K562 (cell line): ENCODE data around the gene HRH1. TPM values are rescaled to one million over a fixed set of nuclear protein-coding genes. Genes with fewer than 3 reads are reported as not detected.

Source experiments
- ATAC-seq: fragments of 200-7000 bp; cut with Tn5 transposase; 3 replicates; pipeline ENCODE4 v1.9.1; 2020; ENCODE audit warnings: moderate library complexity
- BruUV-seq: library from RNA; stranded (reverse); fragments of 400-500 nt; replicated peaks from 2 replicates; lab custom pipeline; 2021; lab: Mats Ljungman, UMichigan
- CTCF ChIA-PET: fragments of 300-600 bp; formaldehyde crosslinking; extraction: SDS; loops from one replicate; lab custom pipeline; 2021; ENCODE audit warnings: low intra/inter-chr PET ratio; lab: Yijun Ruan, JAX
- POLR2A ChIA-PET: fragments of 300-600, 350-650 bp; sonication (Branson Sonifier 250); formaldehyde crosslinking; extraction: SDS; loops from one replicate; lab custom pipeline; 2021; ENCODE audit warnings: antibody characterized with exemption, inconsistent platforms; lab: Yijun Ruan, JAX
- DNase-seq, 4 experiments: peaks; one replicate each; pipeline versions ENCODE4 v3.0.0 to v3.0.0-alpha.2; 2011 to 2018; ENCODE audit warnings: low spot score in 3 of 4, mixed read lengths in 3 of 4; ENCODE audit errors: extremely low read depth in 1 of 4
- FAIRE-seq: peaks from 2 replicates; lab custom pipeline; 2011; peaks lifted over from hg19 to GRCh38; lab: Jason Lieb, UNC
- H2AFZ ChIP-seq: 2 replicates; pipeline ENCODE4 v1.6.0; 2011; ENCODE audit warnings: low read depth, low read length, control low read depth, inconsistent platforms
- H3K27ac ChIP-seq: fragments of 200-600 bp; 3 replicates; pipeline ENCODE4 v1.8.0; 2011; ENCODE audit warnings: low read depth, mild to moderate bottlenecking, control low read depth, inconsistent platforms, low read length, moderate library complexity, mixed read lengths; ENCODE audit errors: extremely low read depth
- H3K27me3 ChIP-seq, 2 experiments: fragments of 300-600 bp in 1 of 2; 2 replicates in 1 of 2; 3 replicates in 1 of 2; pipeline versions ENCODE4 v1.6.0 to v1.8.0; 2011; ENCODE audit warnings: inconsistent platforms in 2 of 2, low read length in 2 of 2, mild to moderate bottlenecking in 1 of 2, mixed read lengths in 1 of 2, moderate library complexity in 1 of 2; ENCODE audit not compliant: control insufficient read depth in 2 of 2, insufficient read depth in 2 of 2
- H3K36me3 ChIP-seq: fragments of 300-600 bp; 3 replicates; pipeline ENCODE4 v1.8.0; 2011; ENCODE audit warnings: mild to moderate bottlenecking, low read length, inconsistent platforms; ENCODE audit not compliant: control insufficient read depth, insufficient read depth
- H3K4me1 ChIP-seq, 2 experiments: fragments of 200-600 bp in 1 of 2; replicated peaks in 1 of 2; 2 replicates in 1 of 2; 3 replicates in 1 of 2; pipeline versions ENCODE4 v1.5.1 to v1.8.0; 2011; ENCODE audit warnings: inconsistent platforms in 2 of 2, low read length in 2 of 2, mild to moderate bottlenecking in 1 of 2, mixed read lengths in 1 of 2, moderate library complexity in 1 of 2; ENCODE audit not compliant: control insufficient read depth in 2 of 2, insufficient read depth in 2 of 2
- H3K4me2 ChIP-seq: 2 replicates; pipeline ENCODE4 v1.6.1; 2011; ENCODE audit warnings: low read length, control low read depth, inconsistent platforms, mixed read lengths; ENCODE audit not compliant: insufficient read depth
- H3K4me3 ChIP-seq: fragments of 200-600 bp; sonication (generic), shearing (Covaris generic); 2 replicates; pipeline ENCODE4 v1.5.1; 2016; ENCODE audit warnings: control low read depth, inconsistent platforms
- H3K79me2 ChIP-seq: fragments of 200-600 bp; 3 replicates; pipeline ENCODE4 v1.8.0; 2011; ENCODE audit warnings: low read length, inconsistent platforms; ENCODE audit not compliant: control insufficient read depth, insufficient read depth
- H3K9ac ChIP-seq, 2 experiments: 2 replicates each; pipeline versions ENCODE4 v1.6.0 to v1.6.1; 2011; ENCODE audit warnings: low read depth in 2 of 2, low read length in 2 of 2, control low read depth in 1 of 2, inconsistent platforms in 1 of 2, mild to moderate bottlenecking in 1 of 2, mixed read lengths in 1 of 2; ENCODE audit not compliant: insufficient read depth in 1 of 2
- H3K9me1 ChIP-seq: one replicate; pipeline ENCODE4 v1.6.0; 2011; ENCODE audit warnings: inconsistent platforms, mild to moderate bottlenecking, low read length, moderate library complexity; ENCODE audit not compliant: control insufficient read depth, insufficient read depth
- H3K9me3 ChIP-seq: replicated peaks from 2 replicates; pipeline ENCODE4 v1.5.1; 2011; ENCODE audit warnings: low read depth, low read length, inconsistent platforms; ENCODE audit not compliant: control insufficient read depth, insufficient read depth
- H4K20me1 ChIP-seq: replicated peaks from 2 replicates; pipeline ENCODE4 v1.6.1; 2011; ENCODE audit warnings: low read length, inconsistent platforms, mixed read lengths; ENCODE audit not compliant: control insufficient read depth, insufficient read depth
- BCOR ChIP-seq: fragments of 450-650 bp; IDR thresholded peaks from 2 replicates; pipeline ENCODE4 v1.6.1; 2016
- CHD4 ChIP-seq: fragments of 200-600 bp; sonication (generic); IDR thresholded peaks from 3 replicates; pipeline ENCODE4 v1.6.1; 2012; ENCODE audit warnings: low read depth, mild to moderate bottlenecking, mixed read lengths, low read length, inconsistent platforms; ENCODE audit not compliant: insufficient read depth, insufficient replicate concordance, poor library complexity, severe bottlenecking
- KDM1A ChIP-seq, 2 experiments: fragments of 450-650 bp; IDR thresholded peaks; 2 replicates each; pipeline ENCODE4 v1.6.1; 2016; ENCODE audit warnings: mild to moderate bottlenecking in 2 of 2
- RBM25 ChIP-seq: fragments of 200-400 bp; formaldehyde crosslinking; IDR thresholded peaks from 2 replicates; pipeline ENCODE4 v1.6.1; 2018; ENCODE audit warnings: low read length, low read depth, moderate library complexity; ENCODE audit not compliant: severe bottlenecking
- SMARCA5 ChIP-seq: fragments of 450-650 bp; IDR thresholded peaks from 2 replicates; pipeline ENCODE4 v1.6.1; 2016
- TARDBP ChIP-seq: fragments of 450-650 bp; IDR thresholded peaks from 2 replicates; pipeline ENCODE4 v1.6.1; 2016
- ZNF121 ChIP-seq: sonication (generic); formaldehyde crosslinking; conservative IDR thresholded peaks from 2 replicates; pipeline ENCODE4 v1.8.0; 2022; ENCODE audit warnings: missing genetic modification reagents
- WGBS: fragments of 100-300 bp; shearing (Covaris generic); methylation state at CpG from one replicate; pipeline ENCODE4 v1.1.6; 2016; ENCODE audit warnings: low coverage, mixed read lengths; ENCODE audit not compliant: insufficient coverage; ENCODE audit errors: missing lambda C conversion rate; 5-methylcytosine and 5-hydroxymethylcytosine counted together
- in situ Hi-C: fragments of 300-500 bp; cut with MboI; formaldehyde crosslinking; loops from 4 replicates; pipeline ENCODE4 v1.15.0; 2018; ENCODE audit warnings: inconsistent platforms, mixed read lengths
- intact Hi-C: fragments of 100-400 bp; cut with micrococcal nuclease; formaldehyde crosslinking; loops from 2 replicates; pipeline ENCODE4 v1.14.2; 2022
- polyA plus RNA-seq, 8 experiments: library from polyadenylated mRNA; depleted of rRNA in 4 of 8; stranded (reverse) in 5 of 8; unstranded in 3 of 8; fragments of >200 nt; fragmentation: Nextera tagmentation in 2 of 8; fragmentation: Illumina TruSeq in 1 of 8; extraction: Ambion mirVana in 2 of 8; extraction: Trizol in 1 of 8; gene quantifications; 2 replicates each; pipeline versions ENCODE4 v1.2.1 to v1.2.3, GENCODE V29; 2011 to 2014; ENCODE audit warnings: inconsistent platforms in 1 of 8, missing spikeins in 1 of 8
- total RNA-seq, 7 experiments: library from RNA; depleted of rRNA in 6 of 7; stranded (reverse); fragments of >200 nt in 6 of 7; fragmentation: Illumina TruSeq in 2 of 7; extraction: Trizol in 2 of 7; gene quantifications; 2 replicates each; pipeline versions ENCODE4 v1.2.1 to v1.2.3, GENCODE V29; 2011 to 2021; ENCODE audit warnings: low replicate concordance in 1 of 7

Gene HRH1
- total and polyA plus RNA-seq, 9 of the 15 experiments (the other 6 are each of a cell fraction or from before 2014, with no cell fraction given): 0.03 to 0.15 (median 0.06) TPM; not detected in 1

- no peaks in the 10 kb centered on the region for H3K4me1 ChIP-seq
- no peak for FAIRE-seq
- no peak overlapping the region for H3K4me2 ChIP-seq
- ChIA-PET CTCF (no interaction called here), POLR2A (interaction anchor here (0.7 kb wide), 1 partner anchor 446 kb away, joined by 3 read pairs; no protein-coding TSS in a partner anchor)
- DNase-seq: no peak
- no peak overlapping the region for H3K4me3 ChIP-seq
- H3K36me3 ChIP-seq: no peaks in the 10 kb centered on the region
- intact Hi-C loops: no loop called here
- no peaks in the 10 kb centered on the region for H3K9me3 ChIP-seq
- H3K27ac ChIP-seq: no peak overlapping the region
- TF ChIP-seq KDM1A (IDR thresholded peaks at IDR 0.05) (peak; percentile 25 to 45; a peak in 1 of 4 replicates), ZNF121 (CRISPR knock-in tag) (no peak), CHD4 (peak; percentile 51), TARDBP (no peak), BCOR (peak; percentile 81), RBM25 (peak; percentile 68), SMARCA5 (peak; percentile 60; the same call in 1 of the 2 replicates)
- 0% methylated on average over 6 of the region's 6 CpGs for WGBS
- ATAC-seq: no peak
- in situ Hi-C loops: no loop called here
- no peaks in the 10 kb centered on the region for H3K79me2 ChIP-seq
- no peaks in the 10 kb centered on the region for H4K20me1 ChIP-seq
- H3K9ac ChIP-seq: no peak overlapping the region
- peaks cover 2 to 26% of the 10 kb centered on the region in 2 experiments; a peak in 4 of 5 replicates for H3K27me3 ChIP-seq
- no peaks in the 10 kb centered on the region for H3K9me1 ChIP-seq
- H2AFZ ChIP-seq: no peak overlapping the region
- BruUV-seq: no TSS peak
Measured at GRCh38 chr3:11162401-11163345, 8.4 kb downstream of the HRH1 start.
